Testis (tissue), 2 donors: ENCODE data around the gene BAIAP2.

Experiments
- CTCF ChIP-seq, 3 experiments: fragments of 450-650 bp in 2 of 3; fragments of 200-600 bp in 1 of 3; sonication (generic) in 1 of 3; IDR thresholded peaks; one replicate each; pipeline ENCODE4 v1.5.1; 2016 to 2019; ENCODE audit warnings: antibody characterized with exemption in 3 of 3, mild to moderate bottlenecking in 2 of 3, moderate library complexity in 1 of 3
- POLR2A ChIP-seq: fragments of 450-650 bp; IDR thresholded peaks from one replicate; pipeline ENCODE4 v1.6.1; 2017; ENCODE audit warnings: antibody characterized with exemption, mild to moderate bottlenecking, moderate library complexity

- TF ChIP-seq CTCF (IDR thresholded peaks at IDR 0.05) (peak; percentile 28 to 83 (median 72)), POLR2A (no peak)
These were observed 43.3 kb upstream of the BAIAP2 start, which contains the start of gene CHMP6 for GRCh38 chr17:80991645-80992076.
